HG02981 (cell line): ENCODE results near the gene AATK.

Experiments used
- ATAC-seq: cut with Tn5 transposase; IDR thresholded peaks from one replicate; pipeline ENCODE4 v1.9.1; 2021; ENCODE audit warnings: mild to moderate bottlenecking, moderate library complexity; ENCODE audit not compliant: unreplicated experiment

AATK gene

GRCh38 chr17:81166033-81166492 is at the start of gene AATK:
Gene AATK (minus strand): TSS chr17:81166221. CDS start chr17:81165992, 229 bp downstream.
- ATAC-seq, result no peak

GRCh38 chr17:81213978-81214377 is 48.0 kb upstream of the AATK start:
- no peak for ATAC-seq

GRCh38 chr17:81212365-81212764 is 46.3 kb upstream of the AATK start:
- no peak for ATAC-seq

- no peak for ATAC-seq
Observed at GRCh38 chr17:81210868-81211267, 44.8 kb upstream of the AATK start.

GRCh38 chr17:81210466-81210865 is 44.4 kb upstream of the AATK start:
- ATAC-seq, result no peak

GRCh38 chr17:81209141-81209540 is 43.1 kb upstream of the AATK start:
- no peak for ATAC-seq

GRCh38 chr17:81208651-81209050 is 42.6 kb upstream of the AATK start:
- no peak for ATAC-seq

GRCh38 chr17:81207610-81208581 is 41.9 kb upstream of the AATK start:
- ATAC-seq, result no peak

GRCh38 chr17:81206657-81207056 is 40.6 kb upstream of the AATK start:
- ATAC-seq, result no peak

GRCh38 chr17:81206166-81206565 is 40.1 kb upstream of the AATK start:
- ATAC-seq, result no peak

GRCh38 chr17:81204578-81204977 is 38.6 kb upstream of the AATK start:
- ATAC-seq, result no peak

GRCh38 chr17:81203136-81203535 is 37.1 kb upstream of the AATK start:
- ATAC-seq, result no peak

GRCh38 chr17:81202318-81202717 is 36.3 kb upstream of the AATK start:
- no peak for ATAC-seq

GRCh38 chr17:81200695-81201580 is 34.9 kb upstream of the AATK start:
- no peak for ATAC-seq

GRCh38 chr17:81200201-81200600 is 34.2 kb upstream of the AATK start:
- no peak for ATAC-seq

GRCh38 chr17:81199482-81199830 is 33.4 kb upstream of the AATK start:
- ATAC-seq, result no peak

GRCh38 chr17:81198826-81199481 is 32.9 kb upstream of the AATK start:
- ATAC-seq, result no peak

- no peak for ATAC-seq
Observed at GRCh38 chr17:81197831-81198490, 31.9 kb upstream of the AATK start.

GRCh38 chr17:81197409-81197795 is 31.4 kb upstream of the AATK start:
- ATAC-seq, result no peak
